HG03064 (cell line): Measurements from ENCODE around the gene PCTP.

ENCODE experiments used
- ATAC-seq: cut with Tn5 transposase; IDR thresholded peaks from one replicate; pipeline ENCODE4 v1.9.1; 2021; ENCODE audit warnings: low read depth; ENCODE audit not compliant: unreplicated experiment

Gene PCTP

DNA sequence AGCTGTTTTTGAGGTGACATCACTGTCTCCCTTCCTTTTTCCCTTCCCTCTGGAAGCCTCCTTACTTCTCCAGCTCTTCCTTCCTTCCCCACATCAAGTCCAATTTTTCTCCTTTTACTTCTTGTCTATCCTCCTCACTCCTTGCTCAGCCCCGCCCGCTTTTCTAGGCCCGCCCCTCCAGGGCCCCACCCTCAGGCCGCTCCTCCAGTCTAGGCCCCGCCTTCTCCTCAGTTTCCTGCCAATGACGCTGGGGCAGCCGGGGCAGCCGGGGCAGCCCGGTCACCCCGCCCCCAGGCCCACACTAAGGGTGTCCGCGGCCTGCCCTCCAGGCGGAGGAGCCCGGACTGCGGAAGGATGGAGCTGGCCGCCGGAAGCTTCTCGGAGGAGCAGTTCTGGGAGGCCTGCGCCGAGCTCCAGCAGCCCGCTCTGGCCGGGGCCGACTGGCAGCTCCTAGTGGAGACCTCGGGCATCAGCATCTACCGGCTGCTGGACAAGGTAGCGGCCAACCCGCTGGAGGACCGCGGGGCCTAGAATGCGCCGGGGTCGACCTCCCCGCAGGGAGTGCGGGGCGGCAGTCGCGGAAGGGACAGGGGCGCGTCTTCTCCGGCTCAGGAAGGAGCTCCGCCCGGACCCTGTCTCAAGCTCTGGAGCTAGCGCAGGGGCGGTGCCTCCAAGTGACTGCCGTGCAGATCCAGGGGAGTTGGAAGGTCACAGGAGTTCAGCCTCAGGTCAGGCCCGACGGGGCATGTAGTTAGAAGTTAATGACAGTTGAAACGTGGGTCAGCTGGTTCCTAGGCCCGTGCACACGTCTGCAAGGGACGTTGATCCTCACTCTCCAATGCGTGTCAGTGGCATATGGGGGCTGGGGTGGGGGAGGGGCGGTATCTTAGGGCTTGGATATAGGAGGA, at the start of gene PCTP:
Gene PCTP (plus strand): TSS at position 302 of the 908 bp plus-strand sequence. CDS start 53 bp downstream, at position 355.
- ATAC-seq = peak; percentile 99

- no peak for ATAC-seq
Measured at GRCh38 chr17:55702150-55702549, 48.7 kb upstream of the PCTP start.

DNA sequence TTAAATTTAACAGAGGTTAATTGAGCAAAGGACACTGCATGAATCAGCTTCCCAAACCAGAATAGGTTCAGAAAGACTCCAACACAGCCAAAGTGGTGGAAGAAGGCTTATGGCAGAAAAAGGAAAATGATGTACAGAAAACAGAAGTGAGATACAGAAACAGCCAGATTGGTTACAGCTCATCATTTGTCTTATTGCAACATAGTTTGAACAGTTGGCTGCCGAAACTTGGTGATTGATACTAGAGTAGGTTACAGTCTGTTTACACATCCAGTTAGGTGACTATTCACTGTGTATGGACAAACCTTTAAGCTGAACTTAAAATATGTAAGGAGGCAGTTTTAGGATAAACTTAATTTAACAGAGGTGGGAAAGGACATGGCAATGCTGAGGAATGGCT, 46.5 kb upstream of the PCTP start:
- no peak for ATAC-seq

- ATAC-seq = no peak
Measured at GRCh38 chr17:55705847-55706246, 45.0 kb upstream of the PCTP start.

DNA sequence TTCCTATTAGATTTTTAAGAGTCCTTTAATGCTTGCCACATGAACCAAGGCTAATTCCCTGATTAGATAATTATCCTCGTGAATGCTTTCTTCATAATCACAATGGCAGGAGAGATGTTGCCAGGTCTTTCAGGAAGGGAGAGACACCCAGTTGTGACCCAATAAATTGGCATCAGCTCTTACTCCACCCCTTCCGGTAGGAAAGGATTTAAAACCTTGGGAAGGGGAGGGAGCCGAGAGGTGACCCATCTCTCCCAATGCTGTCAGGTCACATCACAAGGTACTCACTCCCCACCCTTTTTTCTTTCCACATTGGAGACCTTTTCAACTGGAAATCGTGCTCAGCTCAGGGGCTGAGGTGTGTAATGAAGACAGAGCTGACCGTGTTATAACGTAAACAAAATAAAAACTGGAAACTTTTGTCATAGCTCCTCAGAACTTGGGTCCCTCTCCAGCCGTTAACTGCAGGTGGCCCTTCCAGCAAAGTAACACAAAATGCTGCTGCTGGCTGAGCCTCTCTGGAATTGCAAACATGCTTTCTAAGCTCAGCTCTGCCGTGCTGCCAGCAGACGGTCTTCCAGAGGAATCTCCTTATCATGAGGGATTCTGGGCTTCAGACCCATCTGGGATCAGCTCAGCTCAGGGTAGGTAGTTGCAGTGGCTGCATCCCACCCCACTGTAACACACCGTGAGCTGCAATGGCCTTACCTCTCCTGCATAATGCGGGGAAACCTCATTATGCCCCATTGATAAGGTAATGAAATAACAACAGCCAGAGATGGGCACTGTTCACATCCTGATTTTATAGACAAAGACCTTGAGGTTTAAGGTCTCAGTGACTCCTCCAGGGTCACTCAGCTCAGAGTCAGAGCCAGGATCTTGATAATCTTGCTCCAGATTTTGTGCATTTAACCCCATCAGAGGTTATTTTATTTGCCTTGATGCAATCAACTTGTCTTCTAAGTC, 43.8 kb upstream of the PCTP start:
- no peak for ATAC-seq

GRCh38 chr17:55708175-55708974, 42.5 kb upstream of the PCTP start:
- no peak for ATAC-seq

GRCh38 chr17:55709440-55709839, 41.4 kb upstream of the PCTP start:
- ATAC-seq = no peak

DNA sequence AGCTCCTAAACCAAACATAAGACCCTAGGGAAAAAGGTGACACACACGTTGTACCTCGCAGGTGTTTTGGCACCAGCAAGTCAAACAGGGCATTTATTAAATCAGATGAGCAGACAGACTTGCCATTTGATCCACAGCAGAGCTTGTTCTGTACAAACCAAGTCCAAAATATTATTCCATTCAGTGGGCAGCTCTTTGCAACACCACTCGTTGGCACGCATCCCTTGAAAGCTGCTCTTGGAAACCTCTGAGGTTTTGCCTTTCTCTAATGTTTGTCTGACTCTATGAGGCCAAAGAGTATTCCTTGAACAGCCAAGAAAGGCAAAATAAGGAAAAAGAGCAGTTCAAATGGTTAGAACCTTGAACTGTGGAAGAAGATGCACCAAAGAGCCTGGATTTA, 40.9 kb upstream of the PCTP start:
- no peak for ATAC-seq

DNA sequence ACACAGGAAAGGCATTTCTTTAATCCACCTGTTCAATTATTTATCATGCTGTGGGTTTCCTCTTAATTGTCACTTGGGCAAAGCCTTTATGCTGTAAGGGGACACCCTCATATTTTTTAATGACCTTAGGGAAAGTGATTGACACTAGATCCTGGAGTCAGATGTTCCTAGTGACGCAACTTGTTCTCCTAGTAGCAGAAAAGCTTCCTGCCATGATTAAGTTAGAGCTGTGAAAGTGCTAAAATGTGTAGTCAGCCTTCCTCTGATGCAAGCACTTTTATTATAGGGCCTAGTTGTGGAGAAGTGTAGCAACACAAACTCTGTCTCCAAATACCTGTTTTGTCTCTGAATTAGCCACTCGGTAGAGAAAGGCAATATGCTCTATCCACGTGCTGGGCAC, 40.4 kb upstream of the PCTP start:
- no peak for ATAC-seq

- ATAC-seq = no peak
Measured at GRCh38 chr17:55710829-55711496, 39.9 kb upstream of the PCTP start.

- ATAC-seq = no peak
Measured at GRCh38 chr17:55717432-55717831, 33.4 kb upstream of the PCTP start.

DNA sequence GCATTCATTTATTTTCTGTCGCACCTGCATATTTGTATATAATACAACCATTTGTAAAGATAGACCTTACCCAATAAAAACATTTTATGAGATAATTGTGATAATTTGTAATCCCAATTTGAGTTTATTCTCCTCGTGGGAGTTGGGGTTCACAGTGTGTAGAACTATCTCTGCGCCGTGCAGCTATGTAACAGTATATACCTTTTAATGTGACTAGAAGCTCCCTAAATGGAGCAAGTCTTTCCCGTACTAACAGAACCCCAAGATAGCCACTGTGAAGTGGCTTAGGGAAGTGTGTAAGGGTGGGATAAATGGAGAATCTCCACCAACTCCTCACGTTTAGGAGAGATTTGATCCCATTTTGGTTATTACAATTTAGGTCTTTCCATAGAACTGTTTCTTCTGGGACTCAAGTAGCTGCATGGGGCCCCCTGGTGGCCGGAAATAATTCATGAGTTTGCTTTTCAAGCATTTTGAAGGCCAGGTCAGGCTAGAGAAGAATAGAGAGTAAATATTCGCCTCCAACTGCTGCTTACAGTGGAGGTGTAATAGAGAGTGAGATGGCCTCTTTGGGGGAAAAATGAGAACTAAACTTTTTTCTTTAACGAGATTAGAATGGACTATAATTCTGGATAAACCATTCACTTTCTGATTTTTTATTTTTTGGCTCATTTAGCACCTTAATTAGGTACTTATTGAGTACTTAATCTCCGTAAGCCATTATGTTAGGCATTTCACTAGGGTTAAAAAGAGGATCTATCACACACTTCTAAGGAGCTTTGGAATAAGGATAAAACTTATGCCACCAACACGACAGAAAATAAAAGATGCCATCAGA, 32.7 kb upstream of the PCTP start:
- ATAC-seq = no peak

DNA sequence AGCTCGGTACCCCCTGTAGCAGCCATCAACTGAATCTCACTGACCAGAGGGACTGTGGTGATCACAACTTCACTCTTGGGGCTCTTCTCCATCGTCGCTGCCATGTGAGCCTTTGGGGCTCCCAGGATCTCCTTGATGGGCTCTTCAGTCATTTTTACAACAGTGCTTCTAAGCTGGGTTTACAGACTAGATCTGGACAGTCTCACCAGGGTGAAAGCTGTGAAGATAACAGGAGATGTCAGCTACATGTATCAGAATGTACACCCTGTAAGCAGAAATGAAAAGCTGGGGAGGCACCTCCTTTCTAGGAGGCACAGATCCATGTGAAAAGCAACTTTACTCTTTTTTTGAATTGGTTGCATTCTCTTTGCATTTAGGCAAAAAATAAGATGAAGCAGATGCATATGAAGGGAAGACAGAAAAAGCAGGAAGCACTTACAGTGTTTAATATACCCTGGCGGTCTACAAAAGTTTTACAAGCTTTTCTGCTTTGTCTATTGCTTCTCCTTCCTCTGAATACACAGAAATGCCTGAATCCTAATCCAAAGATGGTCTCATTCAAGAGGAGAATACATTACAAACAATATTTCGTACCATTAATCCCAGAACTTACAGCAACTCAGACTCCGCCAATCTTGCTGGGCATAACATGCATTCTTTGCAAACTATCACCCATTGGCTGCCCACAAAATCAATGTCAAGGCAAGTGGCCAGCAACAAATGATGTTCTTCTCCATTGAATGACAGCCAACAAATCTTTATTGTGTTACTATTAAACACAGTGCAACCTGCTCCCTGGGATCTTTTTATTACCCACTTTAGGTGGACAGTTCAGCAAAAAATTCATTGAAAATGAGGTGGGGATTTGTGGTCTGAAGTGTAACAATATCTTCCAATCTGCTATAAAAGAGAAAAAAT, 29.7 kb upstream of the PCTP start:
- no peak for ATAC-seq

DNA sequence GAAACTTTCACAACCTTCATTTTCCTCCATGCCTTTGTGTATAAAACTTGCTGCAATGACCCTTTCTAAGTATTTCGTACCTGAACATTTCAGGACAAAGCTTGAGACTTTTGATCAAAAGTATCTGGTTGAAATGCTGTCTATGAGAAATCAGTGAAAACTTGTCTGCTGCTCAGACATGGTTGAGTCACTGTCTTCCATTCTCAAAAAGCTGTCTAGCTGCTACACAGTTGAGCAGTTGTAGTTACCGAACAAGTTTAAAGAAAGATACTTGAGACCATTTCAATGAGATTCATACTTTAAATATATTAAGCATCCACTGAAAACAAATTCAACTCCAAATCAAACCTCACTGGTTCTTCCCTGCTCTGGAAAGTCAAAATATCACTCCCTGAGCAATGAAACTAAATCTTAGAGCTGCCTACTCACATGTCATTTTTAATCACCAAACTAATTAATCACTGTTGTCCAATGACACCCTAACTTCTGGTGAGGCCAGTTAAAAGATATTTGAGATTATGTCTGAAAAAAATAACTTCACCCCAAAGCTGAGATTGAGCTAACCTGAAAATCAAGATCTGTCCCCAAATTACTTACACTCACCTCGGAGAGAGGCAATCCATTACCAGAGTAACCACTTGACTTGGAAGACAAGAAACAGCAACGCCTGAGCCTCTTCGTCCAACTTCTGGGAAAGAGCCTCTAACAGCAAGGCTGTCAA, 28.7 kb upstream of the PCTP start:
- no peak for ATAC-seq

- no peak for ATAC-seq
Measured at GRCh38 chr17:55722742-55723487, 27.9 kb upstream of the PCTP start, which contains the start of gene TMEM100. TSS of gene TMEM100 (minus strand) at chr17:55722864. CDS start at chr17:55721070, 1,794 bp downstream.

- no peak for ATAC-seq
Measured at GRCh38 chr17:55723488-55723848, 27.4 kb upstream of the PCTP start.

GRCh38 chr17:55726440-55726839, 24.4 kb upstream of the PCTP start:
- no peak for ATAC-seq
